22Rv1 (cell line): ENCODE data around the gene USP40.

Experiments used
- ZFX ChIP-seq: fragments of 450-650 bp; IDR thresholded peaks from 2 replicates; pipeline ENCODE4 v1.6.1; 2017; ENCODE audit warnings: antibody characterized with exemption, borderline replicate concordance
- TF ChIP-seq, protein P1 (sequence below): fragments of 450-650 bp; IDR thresholded peaks from 2 replicates; pipeline ENCODE4 v1.5.1; 2017; ENCODE audit warnings: mild to moderate bottlenecking

- TF ChIP-seq, protein P1, sequence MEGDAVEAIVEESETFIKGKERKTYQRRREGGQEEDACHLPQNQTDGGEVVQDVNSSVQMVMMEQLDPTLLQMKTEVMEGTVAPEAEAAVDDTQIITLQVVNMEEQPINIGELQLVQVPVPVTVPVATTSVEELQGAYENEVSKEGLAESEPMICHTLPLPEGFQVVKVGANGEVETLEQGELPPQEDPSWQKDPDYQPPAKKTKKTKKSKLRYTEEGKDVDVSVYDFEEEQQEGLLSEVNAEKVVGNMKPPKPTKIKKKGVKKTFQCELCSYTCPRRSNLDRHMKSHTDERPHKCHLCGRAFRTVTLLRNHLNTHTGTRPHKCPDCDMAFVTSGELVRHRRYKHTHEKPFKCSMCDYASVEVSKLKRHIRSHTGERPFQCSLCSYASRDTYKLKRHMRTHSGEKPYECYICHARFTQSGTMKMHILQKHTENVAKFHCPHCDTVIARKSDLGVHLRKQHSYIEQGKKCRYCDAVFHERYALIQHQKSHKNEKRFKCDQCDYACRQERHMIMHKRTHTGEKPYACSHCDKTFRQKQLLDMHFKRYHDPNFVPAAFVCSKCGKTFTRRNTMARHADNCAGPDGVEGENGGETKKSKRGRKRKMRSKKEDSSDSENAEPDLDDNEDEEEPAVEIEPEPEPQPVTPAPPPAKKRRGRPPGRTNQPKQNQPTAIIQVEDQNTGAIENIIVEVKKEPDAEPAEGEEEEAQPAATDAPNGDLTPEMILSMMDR = no peak
- no peak for TF ChIP-seq ZFX
Observed at GRCh38 chr2:233503481-233503880, 63.1 kb downstream of the USP40 start.
